Activated effector memory CD4-positive, alpha-beta T cell treated with anti-CD3 and anti-CD28 coated beads, Interleukin-2, amount 50 U/mL, for 16 hours (primary cell): ENCODE data around the gene MKLN1.

Experiments used
- DNase-seq: peaks from one replicate; pipeline ENCODE4 v3.0.0-alpha.2; 2020

MKLN1 gene

GRCh38 chr7:131529179-131529578 is 201.5 kb downstream of the MKLN1 start:
- DNase-seq: no peak

GRCh38 chr7:131529617-131530016 is 201.9 kb downstream of the MKLN1 start:
- DNase-seq: no peak

DNA sequence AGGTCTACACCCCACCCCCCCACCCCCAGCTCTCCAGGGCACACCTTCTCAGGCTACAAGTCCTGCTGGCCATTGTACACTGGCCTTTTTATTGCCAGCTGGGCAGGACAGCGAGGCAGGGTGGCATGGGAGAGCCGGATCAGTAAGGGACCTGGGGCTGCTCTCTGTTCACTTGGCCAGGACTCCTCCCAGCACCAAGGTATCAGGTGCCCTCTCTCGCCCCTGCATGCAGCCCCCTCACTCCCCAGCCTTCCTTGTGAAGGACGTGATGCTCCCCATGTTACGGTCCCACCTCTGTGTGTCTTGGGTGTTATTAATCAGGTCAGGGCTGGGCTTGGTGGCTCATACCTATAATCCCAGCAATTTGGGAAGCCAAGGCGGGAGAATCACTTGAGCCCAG is 202.5 kb downstream of the MKLN1 start:
- no peak for DNase-seq

DNA sequence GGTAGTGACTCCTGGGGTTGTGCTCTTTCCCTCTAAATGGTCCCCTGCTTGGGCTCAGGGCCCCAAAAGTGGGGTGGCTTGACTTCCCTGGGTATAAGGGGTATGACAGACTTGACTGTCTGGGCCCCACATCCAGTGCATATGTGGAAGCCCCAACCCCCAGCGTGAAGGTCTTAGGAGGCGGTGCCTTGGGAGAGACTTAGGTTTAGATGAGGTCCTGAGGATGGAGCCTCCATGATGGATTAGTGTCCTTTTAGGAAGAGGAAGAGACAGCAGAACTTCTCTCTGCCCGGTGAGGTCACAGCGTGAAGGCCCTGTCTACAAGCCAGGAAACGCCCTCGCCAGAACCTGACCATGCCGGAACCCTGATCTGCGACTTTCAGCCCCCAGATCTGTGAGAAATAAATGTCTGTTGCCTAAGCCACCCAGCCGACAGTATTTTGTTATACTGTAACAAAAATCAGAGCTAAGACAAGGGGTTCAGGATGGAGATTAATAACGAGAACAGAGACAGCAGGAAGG is 205.0 kb downstream of the MKLN1 start:
- no peak for DNase-seq

DNA sequence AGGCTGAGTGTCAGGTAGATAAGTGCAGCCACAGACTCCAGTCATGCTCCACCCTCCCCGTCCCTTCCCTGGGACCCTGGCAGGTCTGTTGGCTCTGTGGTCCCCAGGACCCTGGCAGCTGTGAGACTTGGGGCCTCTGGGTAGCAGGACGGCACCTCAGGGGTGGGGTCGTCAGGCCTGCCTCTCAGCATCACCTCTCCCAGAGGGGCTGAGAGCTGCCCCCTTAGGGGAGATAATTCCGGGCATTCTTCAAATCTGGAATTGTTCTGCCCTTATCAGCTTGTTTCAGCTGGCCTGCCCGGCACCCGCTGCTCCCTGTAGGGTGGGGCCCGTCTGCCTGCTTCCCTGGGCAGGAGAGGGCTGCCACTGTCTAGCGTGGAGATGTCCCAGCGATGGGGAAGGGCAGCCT is 205.5 kb downstream of the MKLN1 start:
- no peak for DNase-seq

GRCh38 chr7:131533566-131534561 is 206.2 kb downstream of the MKLN1 start:
- DNase-seq: no peak

GRCh38 chr7:131536361-131536849 is 208.7 kb downstream of the MKLN1 start:
- no peak for DNase-seq

GRCh38 chr7:131537571-131537978 is 209.9 kb downstream of the MKLN1 start:
- DNase-seq: peak; percentile 31

DNA sequence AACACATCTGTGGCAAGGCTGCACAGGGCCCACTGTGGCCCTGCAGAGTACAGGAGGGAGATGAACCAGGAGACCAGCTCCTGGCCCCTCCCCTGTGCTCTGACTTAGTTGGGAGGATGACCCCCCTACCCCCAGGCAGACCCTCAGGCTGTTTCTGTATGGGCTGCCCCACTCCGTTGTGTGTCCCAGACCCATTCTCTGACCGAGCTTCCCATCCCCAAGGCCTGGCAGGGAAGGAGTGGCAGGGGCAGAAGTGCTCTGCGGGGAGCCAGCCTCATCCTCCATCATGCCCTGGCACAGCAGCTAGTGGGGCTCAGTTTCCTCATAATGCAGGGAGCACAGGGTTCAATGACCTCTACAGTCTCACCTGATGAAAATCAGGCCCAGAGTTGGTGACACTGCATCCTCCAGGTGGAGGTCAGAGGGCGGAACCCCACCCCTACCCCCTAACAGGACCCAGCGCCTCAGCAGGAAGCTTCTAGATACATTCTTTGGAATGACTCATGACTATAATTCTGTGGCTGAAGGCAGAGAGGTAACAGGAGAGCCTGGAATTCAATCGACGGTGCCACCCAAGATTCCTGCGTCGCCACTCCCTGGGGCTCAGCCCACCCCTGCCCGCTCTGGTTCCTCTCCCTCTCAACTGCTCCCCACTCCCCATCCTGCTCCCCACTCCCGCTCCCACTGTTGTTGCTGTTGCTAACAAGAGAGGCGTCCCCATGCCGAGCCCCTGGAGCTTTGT is 210.6 kb downstream of the MKLN1 start:
- peak; percentile 50 for DNase-seq

DNA sequence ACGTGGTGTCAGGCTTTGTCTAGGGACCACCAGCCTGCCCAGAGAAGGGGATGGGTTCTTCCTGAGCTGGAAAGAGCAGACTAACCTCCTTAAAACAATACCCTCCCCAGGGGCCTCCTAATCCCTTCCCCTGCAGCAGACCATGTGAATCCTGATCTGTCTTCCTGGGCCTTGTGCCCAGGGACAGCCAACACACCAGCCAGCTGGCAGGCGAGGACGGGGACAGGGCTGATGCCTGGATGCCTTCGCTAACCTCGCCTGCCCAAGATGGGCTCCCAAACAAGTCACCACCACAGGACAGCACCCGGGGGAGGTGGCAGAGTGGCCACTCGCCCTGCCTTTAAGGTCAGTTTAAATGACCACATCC is 211.1 kb downstream of the MKLN1 start:
- peak; percentile 46 for DNase-seq

DNA sequence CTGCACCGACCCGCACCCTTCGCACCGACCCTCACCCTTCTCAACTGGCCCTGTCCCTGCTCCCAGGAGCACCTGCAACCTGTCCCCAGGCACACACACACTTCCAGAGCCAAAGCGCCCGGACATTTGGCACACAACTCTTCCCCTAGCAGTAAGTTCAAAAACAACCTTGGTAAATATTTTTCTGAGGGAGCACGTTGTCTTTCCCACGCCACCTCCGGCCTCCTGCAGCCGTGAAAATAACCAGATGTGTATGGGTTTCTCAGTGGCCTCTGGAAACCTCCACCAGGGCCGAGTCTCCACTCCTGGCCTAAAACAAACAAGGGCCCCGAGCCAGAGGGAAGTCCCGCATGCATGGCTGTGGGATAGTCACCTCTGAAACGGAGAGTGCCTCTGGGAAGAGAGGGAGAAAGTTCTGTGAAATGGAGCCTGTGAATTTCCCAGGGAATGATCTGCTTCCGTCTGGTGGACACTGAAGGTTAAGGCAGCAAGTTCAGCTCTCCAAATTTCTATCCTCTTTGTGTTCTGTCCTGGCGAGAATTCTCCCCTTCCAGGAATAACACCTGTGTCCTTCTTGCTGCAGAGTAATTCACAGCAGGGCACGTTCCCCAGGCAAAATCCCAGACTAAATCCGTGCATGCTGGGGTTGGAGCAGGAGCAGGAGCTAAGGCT is 213.0 kb downstream of the MKLN1 start:
- no peak for DNase-seq

DNA sequence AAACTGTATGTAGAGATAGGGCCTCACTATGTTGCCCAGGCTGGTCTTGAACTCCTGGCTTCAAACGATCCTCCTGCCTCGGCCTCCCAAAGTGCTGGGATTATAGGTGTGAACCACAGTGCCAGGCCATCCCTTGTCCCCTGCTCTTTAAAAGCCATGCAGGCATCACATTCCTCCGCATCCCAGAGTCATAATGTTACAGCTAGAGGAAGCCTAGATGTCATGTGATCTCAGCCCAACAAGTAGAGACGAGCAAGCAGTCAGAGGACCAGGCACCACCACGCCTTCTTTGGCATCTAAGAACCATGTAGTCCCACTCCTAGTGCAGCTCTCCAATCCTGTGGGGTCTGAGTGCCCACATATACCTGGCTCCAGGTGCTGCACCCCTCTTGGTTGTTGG is 215.6 kb downstream of the MKLN1 start:
- DNase-seq: no peak

GRCh38 chr7:131544021-131544420 is 216.3 kb downstream of the MKLN1 start:
- no peak for DNase-seq

- no peak for DNase-seq
Measured at GRCh38 chr7:131544449-131545301, 217.0 kb downstream of the MKLN1 start.

GRCh38 chr7:131546126-131546525 is 218.4 kb downstream of the MKLN1 start:
- DNase-seq: no peak
